Stimulated activated naive CD8-positive, alpha-beta T cell treated with anti-CD3 and anti-CD28 coated beads, Interleukin-15, amount 100 ng/mL, for 72 hours (primary cell): ENCODE measurements around the gene KBTBD6.
"Not testable (repeated sequence)": the region's sequence is repeated elsewhere in the genome, so short reads cannot be mapped to it uniquely, and the experiment has no call there.

Experiments used
- ATAC-seq: fragments of 150-1000 bp; cut with Tn5 transposase; 2 replicates; pipeline ENCODE4 v1.10.0; 2021; ENCODE audit warnings: mild to moderate bottlenecking, moderate library complexity
- DNase-seq, 2 donors: peaks; one replicate each; pipeline ENCODE4 v3.0.0; 2021 to 2022
- H3K27ac Mint-ChIP-seq, 2 donors: one replicate each; pipeline ENCODE4 v1.8.0; 2022; ENCODE audit warnings: mild to moderate bottlenecking in 2 of 2, mixed read lengths in 2 of 2, moderate library complexity in 2 of 2
- H3K27me3 Mint-ChIP-seq: one replicate; pipeline ENCODE4 v1.8.0; 2022; ENCODE audit warnings: mixed read lengths
- H3K4me1 Mint-ChIP-seq: one replicate; pipeline ENCODE4 v1.8.0; 2022; ENCODE audit warnings: mild to moderate bottlenecking, mixed read lengths
- H3K4me3 Mint-ChIP-seq, 2 donors: one replicate each; pipeline ENCODE4 v1.8.0; 2022; ENCODE audit warnings: mild to moderate bottlenecking in 2 of 2, mixed read lengths in 2 of 2, moderate library complexity in 1 of 2
- H3K9me3 Mint-ChIP-seq, 2 donors: one replicate each; pipeline ENCODE4 v1.8.0; 2022; ENCODE audit warnings: mixed read lengths in 2 of 2

The KBTBD6 gene

GRCh38 chr13:41132512-41133152 lies at the start of gene KBTBD6:
KBTBD6 (minus strand) TSS chr13:41132802; CDS start chr13:41132511, 291 bp downstream.
- no peaks in the 10 kb centered on the region for H3K9me3 Mint-ChIP-seq
- no peaks in the 10 kb centered on the region for H3K27me3 Mint-ChIP-seq
- ATAC-seq (peak; percentile 98), DNase-seq (peak; percentile 94 to 97)
- peaks cover 45% of the 10 kb centered on the region for H3K4me1 Mint-ChIP-seq
- H3K4me3 Mint-ChIP-seq: peak within 1 kb of the TSS; percentile 96
- peak within 1 kb of the TSS; percentile 95 to 98 for H3K27ac Mint-ChIP-seq

- H3K27ac Mint-ChIP-seq: no peak overlapping the region
- DNase-seq: no peak
- H3K4me1 Mint-ChIP-seq: peaks cover 15% of the 10 kb centered on the region
- ATAC-seq: no peak
- H3K9me3 Mint-ChIP-seq: no peaks in the 10 kb centered on the region
- H3K4me3 Mint-ChIP-seq: no peak overlapping the region
- H3K27me3 Mint-ChIP-seq: no peaks in the 10 kb centered on the region
Observed at GRCh38 chr13:41182231-41182630, 49.6 kb upstream of the KBTBD6 start.

- peaks cover 15% of the 10 kb centered on the region for H3K4me1 Mint-ChIP-seq
- DNase-seq (no peak), ATAC-seq (peak; percentile 67)
- no peak overlapping the region for H3K4me3 Mint-ChIP-seq
- no peaks in the 10 kb centered on the region for H3K27me3 Mint-ChIP-seq
- peaks cover 0 to 22% of the 10 kb centered on the region in 2 donors for H3K9me3 Mint-ChIP-seq
- peak overlapping the region in 1 of 2 donors; percentile 1 for H3K27ac Mint-ChIP-seq
Observed at GRCh38 chr13:41179593-41180250, 47.1 kb upstream of the KBTBD6 start.

- no peaks in the 10 kb centered on the region for H3K27me3 Mint-ChIP-seq
- H3K9me3 Mint-ChIP-seq: peaks cover 0 to 26% of the 10 kb centered on the region in 2 donors
- ATAC-seq: no peak
- H3K4me1 Mint-ChIP-seq: peaks cover 15% of the 10 kb centered on the region
- no peak for DNase-seq
- H3K4me3 Mint-ChIP-seq: no peak overlapping the region
- H3K27ac Mint-ChIP-seq: peak overlapping the region in 1 of 2 donors; percentile 31
Observed at GRCh38 chr13:41178040-41178439, 45.4 kb upstream of the KBTBD6 start.

GRCh38 chr13:41177616-41178015 lies 45.0 kb upstream of the KBTBD6 start:
- peaks cover 0 to 26% of the 10 kb centered on the region in 2 donors for H3K9me3 Mint-ChIP-seq
- DNase-seq (no peak), ATAC-seq (no peak)
- no peaks in the 10 kb centered on the region for H3K27me3 Mint-ChIP-seq
- no peak overlapping the region for H3K27ac Mint-ChIP-seq
- H3K4me1 Mint-ChIP-seq: peaks cover 15% of the 10 kb centered on the region
- H3K4me3 Mint-ChIP-seq: no peak overlapping the region

GRCh38 chr13:41175576-41175975 lies 43.0 kb upstream of the KBTBD6 start:
- ATAC-seq, DNase-seq, H3K27ac Mint-ChIP-seq, H3K4me3 Mint-ChIP-seq, H3K27me3 Mint-ChIP-seq: not testable (repeated sequence)
- Mint-ChIP-seq H3K9me3 (peaks cover 0 to 26% of the 10 kb centered on the region in 2 donors), H3K4me1 (peaks cover 15% of the 10 kb centered on the region)

- ATAC-seq (no peak), DNase-seq (no peak)
- Mint-ChIP-seq H3K4me3 (no peak overlapping the region), H3K27me3 (no peaks in the 10 kb centered on the region), H3K9me3 (peaks cover 0 to 9% of the 10 kb centered on the region in 2 donors), H3K4me1 (peaks cover 9% of the 10 kb centered on the region), H3K27ac (no peak overlapping the region)
Observed at GRCh38 chr13:41162151-41162550, 29.5 kb upstream of the KBTBD6 start.

- ATAC-seq (peak; percentile 46), DNase-seq (no peak)
- H3K9me3 Mint-ChIP-seq: peaks cover 0 to 9% of the 10 kb centered on the region in 2 donors
- H3K4me3 Mint-ChIP-seq: no peak overlapping the region
- peaks cover 9% of the 10 kb centered on the region for H3K4me1 Mint-ChIP-seq
- H3K27me3 Mint-ChIP-seq: no peaks in the 10 kb centered on the region
- H3K27ac Mint-ChIP-seq: no peak overlapping the region
Observed at GRCh38 chr13:41159174-41159573, 26.6 kb upstream of the KBTBD6 start.

- Mint-ChIP-seq H3K27ac (no peak overlapping the region), H3K4me1 (peaks cover 9% of the 10 kb centered on the region), H3K9me3 (peaks cover 4% of the 10 kb centered on the region in 2 donors), H3K4me3 (no peak overlapping the region), H3K27me3 (no peaks in the 10 kb centered on the region)
- no peak for DNase-seq
- no peak for ATAC-seq
Observed at GRCh38 chr13:41157048-41157717, 24.6 kb upstream of the KBTBD6 start.

- DNase-seq (no peak), ATAC-seq (no peak)
- Mint-ChIP-seq H3K4me1 (peaks cover 9% of the 10 kb centered on the region), H3K9me3 (peaks cover 9 to 10% of the 10 kb centered on the region in 2 donors), H3K4me3 (no peak overlapping the region), H3K27ac (no peak overlapping the region), H3K27me3 (no peaks in the 10 kb centered on the region)
Observed at GRCh38 chr13:41156620-41157019, 24.0 kb upstream of the KBTBD6 start.

- H3K27me3 Mint-ChIP-seq: no peaks in the 10 kb centered on the region
- DNase-seq: no peak
- no peak for ATAC-seq
- H3K4me1 Mint-ChIP-seq: peaks cover 5% of the 10 kb centered on the region
- H3K4me3 Mint-ChIP-seq: no peak overlapping the region
- H3K9me3 Mint-ChIP-seq: peaks cover 24 to 35% of the 10 kb centered on the region in 2 donors
- H3K27ac Mint-ChIP-seq: no peak overlapping the region
Observed at GRCh38 chr13:41154042-41154441, 21.4 kb upstream of the KBTBD6 start.

GRCh38 chr13:41152005-41152404 lies 19.4 kb upstream of the KBTBD6 start:
- ATAC-seq: no peak
- H3K27me3 Mint-ChIP-seq: no peaks in the 10 kb centered on the region
- DNase-seq: no peak
- H3K4me1 Mint-ChIP-seq: no peaks in the 10 kb centered on the region
- H3K27ac Mint-ChIP-seq: no peak overlapping the region
- H3K4me3 Mint-ChIP-seq: no peak overlapping the region
- peaks cover 40 to 53% of the 10 kb centered on the region in 2 donors for H3K9me3 Mint-ChIP-seq

- no peak overlapping the region for H3K27ac Mint-ChIP-seq
- H3K4me1 Mint-ChIP-seq: no peaks in the 10 kb centered on the region
- H3K4me3 Mint-ChIP-seq: no peak overlapping the region
- ATAC-seq: no peak
- H3K27me3 Mint-ChIP-seq: no peaks in the 10 kb centered on the region
- DNase-seq: no peak
- peaks cover 43 to 53% of the 10 kb centered on the region in 2 donors for H3K9me3 Mint-ChIP-seq
Observed at GRCh38 chr13:41150058-41150457, 17.5 kb upstream of the KBTBD6 start.

- Mint-ChIP-seq H3K27me3 (no peaks in the 10 kb centered on the region), H3K4me1 (no peaks in the 10 kb centered on the region), H3K4me3 (no peak overlapping the region), H3K27ac (peak overlapping the region in 1 of 2 donors; percentile 13), H3K9me3 (peaks cover 43 to 53% of the 10 kb centered on the region in 2 donors)
- ATAC-seq (no peak), DNase-seq (no peak)
Observed at GRCh38 chr13:41148419-41149283, 16.0 kb upstream of the KBTBD6 start.
